ENCODE data around the gene TMEM191C.
"Not testable (repeated sequence)": the region's sequence is repeated elsewhere in the genome, so short reads cannot be mapped to it uniquely, and the experiment has no call there.

Gene TMEM191C

DNA sequence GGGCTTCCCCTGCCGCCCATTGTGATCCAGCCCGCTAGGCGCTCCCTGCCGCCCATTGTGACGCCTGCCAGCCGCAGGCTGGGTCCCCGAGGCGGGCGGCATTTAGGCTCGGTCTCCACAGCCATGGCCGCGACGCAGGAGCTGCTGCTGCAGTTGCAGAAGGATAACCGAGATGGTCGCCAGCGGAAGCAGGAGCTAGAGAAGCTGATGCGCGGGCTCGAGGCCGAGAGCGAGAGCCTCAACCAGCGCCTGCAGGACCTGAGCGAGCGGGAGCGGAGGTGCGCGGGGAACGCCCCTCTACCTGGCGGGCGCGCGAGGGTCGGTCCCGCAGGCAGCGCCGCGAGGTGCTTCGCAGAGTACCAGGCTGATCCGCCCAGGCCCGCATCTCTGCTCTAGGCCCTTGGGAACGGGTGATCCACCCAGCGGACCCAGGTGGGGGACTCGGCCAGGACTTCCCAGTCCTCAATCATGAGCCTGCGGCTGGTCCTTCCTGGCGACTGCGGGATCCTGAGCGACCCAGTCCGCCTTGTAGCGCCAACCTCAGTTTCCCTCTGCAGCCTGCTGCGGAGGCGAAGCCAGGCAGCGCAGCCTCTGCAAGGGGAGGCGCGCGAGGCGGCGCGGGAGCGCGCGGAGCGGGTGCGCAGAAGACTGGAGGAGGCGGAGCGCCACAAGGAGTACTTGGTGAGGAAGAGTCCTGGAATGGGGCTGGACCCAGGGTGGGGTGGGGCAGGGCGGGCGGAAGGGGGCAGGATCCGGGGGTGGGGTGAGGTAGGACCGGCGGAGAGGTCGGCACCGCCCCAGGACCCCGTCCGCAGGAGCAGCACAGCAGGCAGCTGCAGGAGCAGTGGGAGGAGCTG is at the start of gene TMEM191C:
Gene TMEM191C, plus strand, starts transcription at position 51 of the 857 bp plus-strand sequence. Its CDS starts 73 bp downstream, at position 124.
- peak within 1 kb of the TSS; percentile 60; the same call in 1 of the 2 replicates for H3K4me3 ChIP-seq
- not testable (repeated sequence) for H3K36me3 ChIP-seq (ENCODE audit: insufficient read depth, low read length); H3K9ac ChIP-seq (ENCODE audit: insufficient read length); H3K27ac ChIP-seq; H3K9me3 ChIP-seq (ENCODE audit: low read depth, low read length); DNase-seq (ENCODE audit: low read depth, low spot score)

DNA sequence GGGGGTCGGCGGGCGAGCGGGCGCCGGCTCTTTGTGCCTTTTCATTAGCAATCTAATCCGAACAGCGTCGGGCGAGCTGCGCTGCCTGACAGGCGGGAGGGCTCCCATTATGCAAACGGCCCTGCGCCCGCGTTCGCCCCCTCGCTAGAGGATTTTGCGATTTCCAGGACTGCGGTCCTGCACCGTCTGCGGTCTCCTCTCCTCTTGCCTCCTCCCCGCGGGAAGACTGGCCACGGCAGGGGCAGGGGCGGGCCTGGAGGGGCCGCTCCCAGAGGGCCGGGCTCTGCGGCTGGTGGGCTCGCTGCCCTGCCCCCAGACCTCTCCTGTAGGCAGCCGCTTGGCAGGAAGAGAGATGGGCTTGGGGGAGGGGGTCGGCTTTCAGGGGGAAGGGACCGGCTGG is 49.3 kb upstream of the TMEM191C start:
- H3K27ac ChIP-seq; H3K9ac ChIP-seq (ENCODE audit: insufficient read length); DNase-seq (ENCODE audit: low read depth, low spot score); H3K9me3 ChIP-seq (ENCODE audit: low read depth, low read length); H3K36me3 ChIP-seq (ENCODE audit: insufficient read depth, low read length): not testable (repeated sequence)
- H3K4me3 ChIP-seq: peak overlapping the region; percentile 58

DNA sequence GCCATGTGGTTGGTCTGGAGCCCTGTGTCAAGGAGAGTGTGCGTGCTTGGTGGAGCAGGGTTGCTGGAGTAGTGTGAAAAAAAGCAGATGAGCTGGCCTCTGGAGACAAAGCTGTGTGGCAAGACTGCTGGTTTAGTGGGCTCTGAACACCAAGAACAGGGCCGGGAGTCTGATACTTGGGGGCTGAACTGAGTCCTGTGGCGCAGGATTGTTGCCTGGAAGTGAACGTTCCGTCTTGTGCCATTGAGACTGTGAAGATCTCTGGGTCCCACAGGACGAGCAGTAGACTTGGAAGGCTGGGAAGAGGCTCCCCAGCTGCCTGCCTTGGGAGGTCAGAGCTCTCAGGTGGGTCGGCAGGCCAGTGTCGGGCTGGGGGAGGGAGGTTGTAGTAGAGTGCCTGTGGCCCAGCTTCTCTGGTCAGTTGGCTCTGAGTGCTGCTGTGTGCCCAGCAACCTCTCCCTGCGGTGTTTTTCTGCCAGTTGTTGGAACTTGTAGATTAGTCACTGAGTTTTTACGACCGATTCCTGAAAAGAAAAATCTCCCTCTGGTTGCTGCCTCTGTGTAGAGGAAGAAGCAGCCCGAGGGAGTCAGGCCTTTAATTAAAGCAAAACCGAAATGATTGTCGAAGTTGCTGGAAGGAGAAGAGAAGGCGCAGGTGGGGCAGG is 48.1 kb upstream of the TMEM191C start:
- H3K9ac ChIP-seq (ENCODE audit: insufficient read length); H3K9me3 ChIP-seq (ENCODE audit: low read depth, low read length); DNase-seq (ENCODE audit: low read depth, low spot score); H3K27ac ChIP-seq; H3K4me3 ChIP-seq; H3K36me3 ChIP-seq (ENCODE audit: insufficient read depth, low read length): not testable (repeated sequence)

DNA sequence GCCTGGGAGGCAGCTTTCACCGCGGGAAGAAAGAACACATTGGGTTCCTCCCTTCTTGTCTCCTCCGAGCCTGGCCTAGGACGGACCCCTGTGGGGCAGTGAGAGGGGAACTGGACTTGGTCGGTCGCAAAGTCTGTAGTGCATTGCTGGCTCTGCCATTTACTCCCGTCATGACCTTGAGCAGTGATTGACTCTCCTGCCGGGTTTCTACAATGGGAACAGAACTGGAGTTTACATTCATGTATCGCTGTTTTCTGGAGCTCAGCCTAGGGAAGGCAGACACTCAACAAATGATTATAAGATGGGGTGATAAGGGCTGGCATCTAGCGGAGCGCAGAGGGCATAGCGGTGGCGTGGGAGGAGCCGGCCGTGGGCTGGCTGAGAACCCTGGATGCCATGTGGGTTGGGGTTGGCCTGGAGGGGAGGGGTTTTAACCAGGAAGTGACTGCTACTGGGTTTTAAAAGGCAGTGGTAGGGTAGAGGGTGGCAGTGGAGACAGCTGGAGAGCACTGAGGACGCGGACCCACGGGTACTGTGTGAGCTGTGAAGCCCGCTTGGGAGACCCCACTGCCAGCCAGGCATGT is 46.9 kb upstream of the TMEM191C start:
- not testable (repeated sequence) for H3K27ac ChIP-seq; H3K9me3 ChIP-seq (ENCODE audit: low read depth, low read length); H3K4me3 ChIP-seq; H3K36me3 ChIP-seq (ENCODE audit: insufficient read depth, low read length); H3K9ac ChIP-seq (ENCODE audit: insufficient read length); DNase-seq (ENCODE audit: low read depth, low spot score)

DNA sequence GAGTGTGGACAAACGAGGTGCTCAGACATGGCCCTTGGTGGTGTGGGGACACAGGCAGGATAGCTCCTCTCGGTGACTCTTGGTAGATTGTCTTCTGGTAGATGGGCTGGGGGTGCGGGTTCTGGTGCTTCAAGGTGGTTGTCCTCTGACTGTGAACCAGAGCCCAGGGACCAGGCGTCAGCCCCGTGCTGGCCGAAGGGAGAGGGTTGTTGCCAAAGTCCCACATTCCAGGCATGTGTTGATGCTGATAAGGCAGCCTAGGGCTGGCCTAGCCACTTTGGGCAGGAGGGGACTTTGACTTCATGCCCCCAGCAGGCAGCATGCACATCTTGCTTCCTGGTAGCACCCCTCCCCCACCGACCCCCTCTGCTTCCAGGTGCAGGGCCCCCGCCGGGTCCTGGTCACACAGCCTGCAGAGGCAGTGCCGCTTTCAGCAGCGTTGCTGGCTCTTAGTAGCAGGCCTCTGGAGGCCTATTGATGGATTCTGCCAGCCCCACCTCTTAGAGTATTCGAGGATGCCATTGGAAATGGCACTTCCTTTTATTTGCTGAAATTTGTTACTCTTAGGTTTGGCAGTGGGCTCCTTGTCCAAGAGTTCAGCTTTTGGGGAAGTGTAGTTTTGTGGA is 43.0 kb upstream of the TMEM191C start:
- H3K36me3 ChIP-seq (ENCODE audit: insufficient read depth, low read length); H3K9me3 ChIP-seq (ENCODE audit: low read depth, low read length); H3K4me3 ChIP-seq; H3K27ac ChIP-seq; H3K9ac ChIP-seq (ENCODE audit: insufficient read length); DNase-seq (ENCODE audit: low read depth, low spot score): not testable (repeated sequence)

DNA sequence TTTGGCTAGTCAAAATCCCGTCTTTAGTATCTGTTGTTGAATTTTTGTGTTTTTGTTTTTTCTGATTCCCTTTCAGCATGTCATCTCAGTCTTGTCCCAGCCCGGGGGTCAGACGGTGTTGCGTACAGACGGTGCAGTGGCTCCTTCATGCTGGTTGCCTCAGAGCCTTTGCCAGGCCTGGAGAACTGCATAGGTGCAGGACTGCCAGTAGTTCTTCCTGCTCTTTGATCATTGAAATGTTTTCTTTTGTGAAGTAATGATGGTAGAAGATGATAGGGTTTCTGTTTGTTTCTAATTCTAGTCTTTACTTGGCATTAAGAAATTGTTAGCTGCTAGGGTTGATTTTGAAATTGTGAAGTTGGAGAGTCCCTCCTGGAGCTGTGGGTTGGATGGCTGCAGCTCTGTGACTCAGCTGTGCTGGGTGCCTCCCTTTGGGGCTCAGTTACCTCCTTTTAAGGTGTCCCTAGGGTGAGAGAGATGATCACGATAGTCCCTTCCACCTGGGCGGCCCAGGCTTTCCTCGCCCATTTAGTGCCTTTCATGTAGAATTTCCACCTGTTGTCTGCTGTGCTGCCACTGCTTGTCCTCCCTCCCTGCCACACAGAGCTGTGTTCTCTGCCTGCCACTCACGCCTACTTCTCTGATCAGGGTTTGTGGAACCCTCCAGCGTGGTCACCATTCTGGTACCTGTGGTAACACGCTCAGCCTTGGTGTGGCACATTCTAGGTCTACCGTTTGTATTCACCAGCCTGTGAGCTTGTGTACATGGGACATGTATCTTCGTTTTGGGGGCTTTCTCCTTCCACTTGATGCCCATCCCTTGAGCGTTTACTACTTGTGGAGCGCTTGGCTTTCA is 32.6 kb upstream of the TMEM191C start:
- H3K9ac ChIP-seq (ENCODE audit: insufficient read length); H3K27ac ChIP-seq; H3K36me3 ChIP-seq (ENCODE audit: insufficient read depth, low read length); H3K9me3 ChIP-seq (ENCODE audit: low read depth, low read length); DNase-seq (ENCODE audit: low read depth, low spot score); H3K4me3 ChIP-seq: not testable (repeated sequence)

DNA sequence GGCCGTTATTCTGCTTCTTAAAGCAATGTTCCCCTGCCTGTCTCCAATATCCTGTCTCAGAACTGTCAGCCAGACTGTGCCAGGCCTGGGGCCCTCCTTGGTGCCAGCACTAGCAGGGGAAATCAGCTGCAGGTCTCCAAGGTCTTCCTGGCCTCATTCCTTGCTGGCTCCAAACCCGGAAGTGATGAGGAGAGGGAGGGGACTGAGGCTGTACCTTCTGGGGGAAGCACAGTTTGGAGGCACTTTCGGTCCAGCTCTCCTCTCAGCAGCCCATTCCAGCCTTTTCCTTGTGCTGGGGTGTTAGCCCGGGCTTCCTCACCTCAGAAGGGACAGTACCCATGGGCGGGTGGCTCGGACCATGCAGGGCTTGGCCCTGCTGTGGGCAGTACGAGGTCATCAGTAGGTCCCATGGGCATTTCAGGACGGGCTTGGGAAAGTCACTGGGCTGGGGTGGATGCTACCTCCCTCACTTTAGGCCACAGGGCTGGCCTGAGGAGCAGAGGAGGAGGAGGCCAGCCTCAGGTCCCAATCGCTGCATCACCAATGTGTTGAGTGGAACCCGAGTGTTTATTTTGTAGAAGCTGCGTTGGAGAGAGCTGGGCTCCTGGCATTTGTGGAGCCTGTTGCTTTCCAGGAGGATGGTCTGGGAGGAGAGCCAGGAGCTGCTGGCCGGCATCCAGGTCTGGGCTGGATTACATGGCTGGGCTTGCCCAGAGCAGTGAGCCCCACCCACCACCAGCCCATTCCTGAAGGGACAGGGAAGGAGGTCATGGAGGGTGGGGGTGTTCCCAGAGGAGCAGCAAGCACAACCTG is 31.0 kb upstream of the TMEM191C start:
- H3K27ac ChIP-seq; H3K9me3 ChIP-seq (ENCODE audit: low read depth, low read length); H3K36me3 ChIP-seq (ENCODE audit: insufficient read depth, low read length); H3K9ac ChIP-seq (ENCODE audit: insufficient read length); H3K4me3 ChIP-seq; DNase-seq (ENCODE audit: low read depth, low spot score): not testable (repeated sequence)

DNA sequence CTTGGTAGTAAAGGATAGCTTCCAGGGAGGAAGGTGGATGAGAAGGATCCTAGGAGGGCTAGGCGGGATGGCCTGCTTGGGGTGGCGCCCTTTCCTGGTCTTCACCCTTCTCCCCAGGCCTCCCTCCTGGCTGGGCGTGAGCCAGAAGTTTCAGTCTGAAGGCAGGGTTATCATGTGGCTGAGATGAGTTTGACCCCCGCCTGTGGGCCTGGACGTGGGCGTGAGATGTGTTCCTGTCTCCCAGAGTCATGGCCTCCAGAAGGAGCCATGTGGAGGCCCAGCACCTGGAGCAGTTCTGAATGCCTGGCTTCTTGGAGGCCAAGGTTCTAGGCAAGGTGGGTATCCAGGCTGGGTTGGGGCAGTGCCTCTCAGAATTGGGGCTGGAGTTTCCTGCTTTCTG is 29.2 kb upstream of the TMEM191C start:
- H3K27ac ChIP-seq; H3K9ac ChIP-seq (ENCODE audit: insufficient read length); H3K4me3 ChIP-seq; H3K36me3 ChIP-seq (ENCODE audit: insufficient read depth, low read length); H3K9me3 ChIP-seq (ENCODE audit: low read depth, low read length); DNase-seq (ENCODE audit: low read depth, low spot score): not testable (repeated sequence)

DNA sequence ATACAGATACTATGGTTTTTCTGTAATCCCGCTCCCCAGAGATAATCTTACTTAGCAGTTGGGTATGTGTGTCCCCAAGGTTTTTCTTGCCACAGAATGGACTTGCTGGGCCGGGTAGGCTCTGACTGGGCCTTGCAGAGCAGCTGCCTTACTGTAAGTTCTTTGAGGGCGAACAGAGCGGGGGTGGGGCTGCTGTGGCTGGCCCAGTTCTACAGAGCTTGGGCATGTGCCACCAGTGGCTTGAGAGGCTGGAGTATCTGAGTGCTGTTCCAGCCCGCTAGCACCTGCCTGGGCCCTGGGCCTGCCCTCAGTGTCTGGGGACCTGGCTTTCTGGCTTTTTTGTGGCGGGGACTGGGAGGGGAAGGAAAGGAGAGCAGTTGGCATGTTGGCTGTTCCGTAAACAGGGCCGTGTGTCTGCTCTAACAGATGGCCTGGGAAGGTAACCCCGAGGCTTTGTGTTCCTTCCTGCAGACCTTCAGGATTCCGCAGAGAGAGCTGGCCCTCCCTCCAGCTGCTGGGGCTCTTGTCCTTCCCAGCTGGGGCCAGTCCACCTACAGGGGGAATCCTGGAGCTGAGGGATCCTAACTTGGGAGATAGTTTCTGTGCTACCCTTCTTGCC is 27.1 kb upstream of the TMEM191C start:
- not testable (repeated sequence) for H3K4me3 ChIP-seq; H3K36me3 ChIP-seq (ENCODE audit: insufficient read depth, low read length); H3K9ac ChIP-seq (ENCODE audit: insufficient read length); DNase-seq (ENCODE audit: low read depth, low spot score); H3K27ac ChIP-seq; H3K9me3 ChIP-seq (ENCODE audit: low read depth, low read length)

DNA sequence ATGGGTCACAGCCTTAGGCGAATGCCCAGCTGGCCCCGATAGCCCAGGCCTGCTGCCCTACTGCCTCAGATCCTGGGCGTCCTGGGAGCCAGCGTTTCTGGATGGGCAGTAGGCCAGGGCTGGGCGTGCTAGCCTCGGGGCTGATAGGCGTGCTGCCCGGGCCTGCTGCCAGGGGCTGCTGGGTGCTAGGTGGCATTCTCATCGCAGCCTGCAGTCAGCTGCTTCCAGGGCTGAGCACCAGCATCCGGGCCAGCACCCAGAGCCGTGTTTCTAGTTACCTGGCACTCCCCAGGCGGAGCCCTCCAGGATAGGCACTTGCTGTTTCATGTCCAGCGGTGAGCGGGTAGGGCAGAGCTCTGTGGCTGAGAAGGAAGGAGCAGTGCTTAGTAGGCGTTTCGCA is 26.5 kb upstream of the TMEM191C start:
- not testable (repeated sequence) for H3K9ac ChIP-seq (ENCODE audit: insufficient read length); H3K9me3 ChIP-seq (ENCODE audit: low read depth, low read length); DNase-seq (ENCODE audit: low read depth, low spot score); H3K4me3 ChIP-seq; H3K36me3 ChIP-seq (ENCODE audit: insufficient read depth, low read length); H3K27ac ChIP-seq

DNA sequence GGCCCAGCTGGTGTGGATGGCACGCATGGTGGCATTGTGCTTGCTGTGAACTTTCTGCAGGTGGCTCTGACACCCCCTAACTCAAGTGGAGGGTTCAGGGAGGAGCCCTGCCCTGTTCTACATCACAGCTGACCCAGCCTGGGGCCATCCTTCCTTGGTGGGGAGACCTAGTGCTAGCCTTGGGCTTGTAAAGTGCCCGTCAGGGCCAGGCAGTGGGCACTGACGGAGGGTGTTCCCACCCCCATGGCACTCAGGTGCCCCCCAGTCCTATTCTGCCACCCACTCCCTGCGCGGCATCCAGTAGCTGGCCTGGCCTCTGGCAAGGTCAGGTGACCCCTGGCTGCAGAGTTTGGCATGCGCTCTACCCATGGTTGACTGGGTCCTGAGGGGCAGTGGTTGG is 26.0 kb upstream of the TMEM191C start:
- DNase-seq (ENCODE audit: low read depth, low spot score): not testable (repeated sequence)

DNA sequence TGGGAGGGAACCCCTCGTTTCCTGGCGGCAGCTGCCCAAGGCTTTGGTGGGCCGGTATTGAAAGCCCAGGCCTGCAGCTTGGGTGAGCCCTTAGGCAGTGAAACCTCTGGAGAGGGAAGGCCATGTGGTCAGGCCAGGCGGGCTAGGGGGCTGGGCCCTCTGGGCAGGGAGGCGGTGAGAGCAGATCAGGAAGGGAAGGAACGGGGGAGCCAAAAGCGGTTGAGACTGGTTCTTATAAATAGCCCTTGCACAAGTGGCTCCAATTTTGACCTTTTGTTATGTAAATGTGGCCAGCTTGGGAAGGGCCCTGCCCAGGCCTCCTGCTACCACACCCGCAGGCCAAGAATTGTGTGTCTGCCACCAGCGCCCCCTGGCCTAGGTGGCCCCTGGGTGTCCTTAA is 25.1 kb upstream of the TMEM191C start:
- not testable (repeated sequence) for H3K9me3 ChIP-seq (ENCODE audit: low read depth, low read length); H3K9ac ChIP-seq (ENCODE audit: insufficient read length); H3K27ac ChIP-seq; H3K36me3 ChIP-seq (ENCODE audit: insufficient read depth, low read length); DNase-seq (ENCODE audit: low read depth, low spot score); H3K4me3 ChIP-seq

More for the DNA sequence above, 26.0 kb upstream of the TMEM191C start:
- H3K36me3 ChIP-seq (ENCODE audit: insufficient read depth, low read length); H3K9me3 ChIP-seq (ENCODE audit: low read depth, low read length); H3K4me3 ChIP-seq; H3K9ac ChIP-seq (ENCODE audit: insufficient read length); H3K27ac ChIP-seq: not testable (repeated sequence)
